Vagina (tissue), 2 donors: ENCODE data around the gene SLMAP.

Experiments used
- CTCF ChIP-seq, 3 experiments: fragments of 450-650 bp in 2 of 3; fragments of 200-600 bp in 1 of 3; sonication (generic) in 1 of 3; IDR thresholded peaks; one replicate each; pipeline ENCODE4 v1.5.1; 2017 to 2019; ENCODE audit warnings: antibody characterized with exemption in 3 of 3, mild to moderate bottlenecking in 2 of 3, moderate library complexity in 2 of 3
- POLR2A ChIP-seq, 2 donors: fragments of 450-650 bp; IDR thresholded peaks; one replicate each; pipeline ENCODE4 v1.6.1; 2017; ENCODE audit warnings: antibody characterized with exemption in 2 of 2, mild to moderate bottlenecking in 2 of 2, moderate library complexity in 2 of 2
- POLR2AphosphoS5 ChIP-seq, 2 donors: sonication (generic); formaldehyde crosslinking; IDR thresholded peaks; one replicate each; pipeline ENCODE4 v1.9.0; 2017; ENCODE audit warnings: antibody characterized with exemption in 2 of 2, mild to moderate bottlenecking in 2 of 2, low read depth in 1 of 2; ENCODE audit not compliant: insufficient read depth in 1 of 2

GRCh38 chr3:57815036-57815435 lies 58.9 kb downstream of the SLMAP start:
- TF ChIP-seq POLR2AphosphoS5 (IDR thresholded peaks at IDR 0.05; ENCODE audit: insufficient read depth in 1 of 2, low read depth in 1 of 2) (no peak), CTCF (IDR thresholded peaks at IDR 0.05) (no peak), POLR2A (IDR thresholded peaks at IDR 0.05) (no peak)
